Spleen (tissue), 11 donors: ENCODE results near the gene ZFYVE27. TPM values are rescaled to one million over a fixed set of nuclear protein-coding genes. Genes with fewer than 3 reads are reported as not detected.
A peak's percentile ranks its signal among the peaks of the same experiment; 100 is the strongest.

Experiments
- DNase-seq: peaks from one replicate; pipeline ENCODE4 v3.0.0-alpha.2; 2020
- H3K27ac ChIP-seq, 8 donors: fragments of 200-600 bp; sonication (generic) in 7 of 8; 1 replicate in 4 of 8; 2 replicates in 4 of 8; pipeline versions ENCODE4 v1.5.0 to v1.8.0; 2016 to 2021; ENCODE audit warnings: inconsistent platforms in 4 of 8, mild to moderate bottlenecking in 4 of 8, moderate library complexity in 1 of 8
- H3K27me3 ChIP-seq, 7 donors: fragments of 200-600 bp; sonication (generic) in 6 of 7; replicated peaks in 1 of 7; 1 replicate in 4 of 7; 2 replicates in 3 of 7; pipeline versions ENCODE4 v1.5.0 to v1.8.0; 2016 to 2021; ENCODE audit warnings: inconsistent platforms in 3 of 7, mild to moderate bottlenecking in 1 of 7
- H3K36me3 ChIP-seq, 6 donors: fragments of 200-600 bp; sonication (generic) in 5 of 6; 1 replicate in 4 of 6; 2 replicates in 2 of 6; pipeline versions ENCODE4 v1.5.0 to v1.8.0; 2016 to 2021; ENCODE audit warnings: inconsistent platforms in 2 of 6
- H3K4me1 ChIP-seq, 6 donors: fragments of 200-600 bp; sonication (generic) in 5 of 6; 1 replicate in 3 of 6; 2 replicates in 3 of 6; pipeline versions ENCODE4 v1.5.0 to v1.8.0; 2016 to 2021; ENCODE audit warnings: inconsistent platforms in 3 of 6
- H3K4me3 ChIP-seq, 8 donors: fragments of 200-600 bp; sonication (generic) in 7 of 8; 1 replicate in 4 of 8; 2 replicates in 4 of 8; pipeline versions ENCODE4 v1.5.0 to v1.8.0; 2016 to 2021; ENCODE audit warnings: inconsistent platforms in 4 of 8, mild to moderate bottlenecking in 4 of 8, moderate library complexity in 2 of 8
- H3K9me3 ChIP-seq, 8 donors: fragments of 200-600 bp; sonication (generic) in 7 of 8; 1 replicate in 4 of 8; 2 replicates in 4 of 8; pipeline versions ENCODE4 v1.5.0 to v1.8.0; 2016 to 2021; ENCODE audit warnings: inconsistent platforms in 4 of 8
- CTCF ChIP-seq, 11 experiments: fragments of 200-600 bp in 7 of 11; fragments of 450-650 bp in 4 of 11; sonication (generic) in 4 of 11; IDR thresholded peaks in 8 of 11; conservative IDR thresholded peaks in 3 of 11; 1 replicate in 7 of 11; 2 replicates in 4 of 11; pipeline versions ENCODE4 v1.4.0 to v1.8.0; 2016 to 2021; ENCODE audit warnings: antibody characterized with exemption in 11 of 11, inconsistent platforms in 4 of 11, mild to moderate bottlenecking in 1 of 11
- POLR2A ChIP-seq, 3 donors: fragments of 450-650 bp; IDR thresholded peaks; one replicate each; pipeline ENCODE4 v1.5.1; 2017; ENCODE audit warnings: antibody characterized with exemption in 3 of 3, mild to moderate bottlenecking in 1 of 3
- POLR2AphosphoS5 ChIP-seq, 3 donors: sonication (generic); formaldehyde crosslinking; IDR thresholded peaks; one replicate each; pipeline ENCODE4 v1.5.1; 2017; ENCODE audit warnings: antibody characterized with exemption in 3 of 3
- WGBS, 5 donors: extraction: QIAGEN DNeasy Blood & Tissue Kit in 3 of 5; methylation state at CpG; one replicate each; pipeline versions ENCODE4 v1.1.5 to v1.1.7; 2013 to 2018; 5-methylcytosine and 5-hydroxymethylcytosine counted together
- intact Hi-C: fragments of 100-400 bp; cut with DNase I; formaldehyde crosslinking; loops from one replicate; pipeline ENCODE4 v1.15.0; 2023; ENCODE audit warnings: low total_unique reads
- polyA plus RNA-seq, 3 donors: library from polyadenylated mRNA; stranded (reverse); fragments of 200-250 nt; gene quantifications; one replicate each; pipeline ENCODE4 v1.2.1, GENCODE V29; 2013
- total RNA-seq, 7 donors: library from RNA; depleted of rRNA in 3 of 7; stranded (reverse); fragments of >200 nt in 3 of 7; fragmentation: NEBNext Ultra II Directional in 4 of 7; extraction: Animal tissue kit (Norgen Biotek cat#: 25700) in 4 of 7; gene quantifications; one replicate each; pipeline versions ENCODE4 v1.1.0 to v1.2.1, GENCODE V29; 2016 to 2021
- donor health status: healthy with polysubstance abuse.
- donor health status: DM: no; HTN: no; CAD: no; lungs with moderate emphysema.
- donor health status: DM: no; HTN: no; CAD: no.
- donor health status: Bipolar disorder and iron deficiency.
- donor health status: healthy.
- donor health status: DM: no; HTN: no; CAD: no.
- donor health status: DM: yes; HTN: yes; CAD: no.

Gene ZFYVE27
- total and polyA plus RNA-seq, 10 donors = 16.8 to 42.2 (median 31.7) TPM

- no peak for DNase-seq
- Histone ChIP-seq H3K36me3 (peaks cover 2 to 85% (median 75%) of the 10 kb centered on the region in 6 donors), H3K27ac (no peak overlapping the region), H3K9me3 (no peaks in the 10 kb centered on the region), H3K4me3 (no peak overlapping the region), H3K27me3 (no peaks in the 10 kb centered on the region), H3K4me1 (no peaks in the 10 kb centered on the region)
- intact Hi-C loops = no loop called here
- 77 to 100% (median 82%) methylated on average over 1 to 5 of the region's 5 CpGs for WGBS, 5 donors
- no peak for TF ChIP-seq POLR2AphosphoS5 (IDR thresholded peaks at IDR 0.05)
- no peak for TF ChIP-seq CTCF (IDR thresholded peaks at IDR 0.05 in 8 of 11, conservative IDR thresholded peaks at IDR 0.05 in 3 of 11)
- TF ChIP-seq POLR2A (IDR thresholded peaks at IDR 0.05) = no peak
Measured at GRCh38 chr10:97759946-97760345, 23.0 kb downstream of the ZFYVE27 start.

DNA sequence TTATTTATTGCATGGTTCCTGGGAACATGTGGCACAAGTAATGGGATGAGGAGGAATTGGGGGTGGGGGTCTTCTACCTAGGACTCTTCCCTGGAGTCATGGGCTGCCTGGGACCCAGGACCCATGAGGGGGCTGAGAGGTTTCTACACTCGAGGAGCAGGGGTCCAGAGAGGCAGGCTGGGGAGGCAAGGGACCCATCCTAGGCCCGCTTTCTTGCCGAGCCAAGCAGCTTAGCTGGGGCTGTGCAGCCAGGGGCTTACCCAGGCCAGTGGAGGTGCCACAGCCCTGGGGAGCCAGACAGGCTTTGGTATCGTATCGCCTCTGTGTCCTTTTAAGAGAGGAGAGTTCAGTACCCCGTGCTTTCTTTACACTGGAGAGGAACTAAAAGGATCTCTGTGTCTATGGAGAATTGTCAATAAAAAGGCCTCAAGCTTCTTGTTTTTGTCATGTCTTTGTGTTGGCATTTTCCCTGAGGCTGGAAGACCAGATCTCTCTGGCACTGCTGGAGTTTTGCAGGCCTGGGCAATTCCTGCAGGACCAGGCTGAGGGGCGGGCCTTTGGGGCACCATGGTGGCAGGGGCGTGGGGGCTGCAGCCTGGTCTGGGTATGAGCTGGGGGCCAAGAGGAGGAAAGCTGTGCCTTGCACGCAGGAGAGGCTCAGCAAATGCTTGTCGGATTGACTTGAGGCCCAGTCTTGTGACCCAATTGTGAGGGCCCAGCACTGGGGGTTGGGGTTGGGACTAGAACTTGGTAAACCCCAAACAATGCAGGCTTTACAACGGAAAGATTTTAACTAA, 23.7 kb downstream of the ZFYVE27 start:
- DNase-seq = no peak
- Histone ChIP-seq H3K4me1 (no peaks in the 10 kb centered on the region), H3K4me3 (no peak overlapping the region), H3K9me3 (no peaks in the 10 kb centered on the region), H3K27ac (no peak overlapping the region), H3K36me3 (peaks cover 0 to 78% (median 68%) of the 10 kb centered on the region in 6 donors), H3K27me3 (no peaks in the 10 kb centered on the region)
- intact Hi-C loops = no loop called here
- peak in 1 of 3 donors; percentile 18 for TF ChIP-seq POLR2AphosphoS5 (IDR thresholded peaks at IDR 0.05)
- TF ChIP-seq CTCF (IDR thresholded peaks at IDR 0.05 in 8 of 11, conservative IDR thresholded peaks at IDR 0.05 in 3 of 11) = no peak
- WGBS, 5 donors = 93 to 97% (median 95%) methylated on average over 11 of the region's 11 CpGs

GRCh38 chr10:97761331-97761865, 24.5 kb downstream of the ZFYVE27 start:
- Histone ChIP-seq H3K27ac (no peak overlapping the region), H3K36me3 (peaks cover 0 to 73% (median 60%) of the 10 kb centered on the region in 6 donors), H3K4me3 (no peak overlapping the region), H3K4me1 (no peaks in the 10 kb centered on the region), H3K27me3 (no peaks in the 10 kb centered on the region), H3K9me3 (no peaks in the 10 kb centered on the region)
- intact Hi-C loops = no loop called here
- DNase-seq = no peak
- WGBS, 5 donors = 93 to 97% (median 96%) methylated on average over 8 of the region's 8 CpGs
- TF ChIP-seq POLR2A (IDR thresholded peaks at IDR 0.05) = no peak
- peak in 1 of 3 donors; percentile 8 for TF ChIP-seq POLR2AphosphoS5 (IDR thresholded peaks at IDR 0.05)
- TF ChIP-seq CTCF (IDR thresholded peaks at IDR 0.05 in 8 of 11, conservative IDR thresholded peaks at IDR 0.05 in 3 of 11) = no peak

DNA sequence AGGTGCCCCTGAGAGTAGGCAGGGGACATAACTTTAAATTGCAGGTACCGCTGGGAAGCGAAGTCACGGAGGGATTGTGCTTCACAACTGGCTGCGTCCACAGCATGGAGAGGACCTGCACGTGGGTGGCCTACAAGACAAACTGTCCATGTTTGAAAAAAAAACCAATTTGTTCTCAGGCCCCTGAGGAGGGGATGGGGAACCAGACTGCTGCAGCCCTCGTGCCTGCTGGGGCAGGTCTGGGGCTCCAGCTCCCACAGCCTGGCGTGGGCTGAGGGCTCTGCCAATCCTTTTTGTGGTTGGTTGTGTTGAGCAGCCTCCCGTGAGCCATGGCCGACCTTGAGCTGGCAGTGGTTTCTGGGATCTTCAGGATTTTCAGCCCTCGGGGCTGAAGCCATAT, 25.1 kb downstream of the ZFYVE27 start:
- no peak for DNase-seq
- Histone ChIP-seq H3K27me3 (no peaks in the 10 kb centered on the region), H3K4me1 (no peaks in the 10 kb centered on the region), H3K27ac (no peak overlapping the region), H3K4me3 (no peak overlapping the region), H3K36me3 (peaks cover 0 to 72% (median 54%) of the 10 kb centered on the region in 6 donors), H3K9me3 (no peaks in the 10 kb centered on the region)
- intact Hi-C loops = no loop called here
- no peak for TF ChIP-seq POLR2A (IDR thresholded peaks at IDR 0.05)
- TF ChIP-seq POLR2AphosphoS5 (IDR thresholded peaks at IDR 0.05) = peak in 1 of 3 donors; percentile 38
- no peak for TF ChIP-seq CTCF (IDR thresholded peaks at IDR 0.05 in 8 of 11, conservative IDR thresholded peaks at IDR 0.05 in 3 of 11)
- 92 to 96% (median 93%) methylated on average over 6 to 10 of the region's 10 CpGs for WGBS, 5 donors
